GM18858 (cell line): Measurements from ENCODE around the gene NEK11.

ENCODE experiments used
- ATAC-seq: cut with Tn5 transposase; IDR thresholded peaks from one replicate; pipeline ENCODE4 v1.9.1; 2021; ENCODE audit not compliant: unreplicated experiment

NEK11 gene

GRCh38 chr3:131222599-131222998 lies 195.9 kb downstream of the NEK11 start:
- no peak for ATAC-seq

- ATAC-seq, result no peak
Observed at GRCh38 chr3:131223373-131224289, 197.0 kb downstream of the NEK11 start.

- ATAC-seq, result no peak
Observed at GRCh38 chr3:131224886-131225550, 198.3 kb downstream of the NEK11 start.

GRCh38 chr3:131228522-131228921 lies 201.8 kb downstream of the NEK11 start:
- ATAC-seq, result no peak

GRCh38 chr3:131231710-131232389 lies 205.2 kb downstream of the NEK11 start:
- no peak for ATAC-seq

GRCh38 chr3:131232711-131233267 lies 206.1 kb downstream of the NEK11 start:
- no peak for ATAC-seq

- ATAC-seq, result no peak
Observed at GRCh38 chr3:131233900-131234668, 207.4 kb downstream of the NEK11 start.

- no peak for ATAC-seq
Observed at GRCh38 chr3:131236421-131236820, 209.7 kb downstream of the NEK11 start.

- no peak for ATAC-seq
Observed at GRCh38 chr3:131238496-131238895, 211.8 kb downstream of the NEK11 start.

- no peak for ATAC-seq
Observed at GRCh38 chr3:131239267-131239666, 212.6 kb downstream of the NEK11 start.

GRCh38 chr3:131242201-131242600 lies 215.5 kb downstream of the NEK11 start:
- no peak for ATAC-seq

- ATAC-seq, result no peak
Observed at GRCh38 chr3:131250466-131250865, 223.8 kb downstream of the NEK11 start.

- ATAC-seq, result no peak
Observed at GRCh38 chr3:131260525-131260924, 233.8 kb downstream of the NEK11 start.

GRCh38 chr3:131261104-131261503 lies 234.4 kb downstream of the NEK11 start:
- no peak for ATAC-seq

- no peak for ATAC-seq
Observed at GRCh38 chr3:131275556-131275955, 248.9 kb downstream of the NEK11 start.

- ATAC-seq, result no peak
Observed at GRCh38 chr3:131277836-131278497, 251.3 kb downstream of the NEK11 start.

- no peak for ATAC-seq
Observed at GRCh38 chr3:131279577-131279976, 252.9 kb downstream of the NEK11 start.

GRCh38 chr3:131282379-131282778 lies 255.7 kb downstream of the NEK11 start:
- ATAC-seq, result no peak

- ATAC-seq, result no peak
Observed at GRCh38 chr3:131282967-131283366, 256.3 kb downstream of the NEK11 start.

GRCh38 chr3:131283862-131284261 lies 257.2 kb downstream of the NEK11 start:
- no peak for ATAC-seq
